Activated CD4-positive, alpha-beta T cell treated with anti-CD3 and anti-CD28 coated beads, Interleukin-2, amount 50 U/mL, for 48 hours (primary cell): ENCODE measurements around the gene MPI.
"Not testable (repeated sequence)": the region's sequence is repeated elsewhere in the genome, so short reads cannot be mapped to it uniquely, and the experiment has no call there.

Experiments used
- DNase-seq, 2 experiments: peaks; one replicate each; pipeline ENCODE4 v3.0.0-alpha.2; 2020

Gene MPI

GRCh38 chr15:74863239-74864056 lies 26.4 kb upstream of the MPI start:
- DNase-seq = peak in 1 of 2 experiments; percentile 27

- no peak for DNase-seq
These were observed 25.5 kb upstream of the MPI start for GRCh38 chr15:74864296-74864695.

- no peak for DNase-seq
These were observed 24.5 kb upstream of the MPI start for GRCh38 chr15:74865316-74865715.

GRCh38 chr15:74866090-74866489 lies 23.8 kb upstream of the MPI start:
- DNase-seq = no peak

- no peak for DNase-seq
These were observed 22.3 kb upstream of the MPI start for GRCh38 chr15:74867466-74868038.

GRCh38 chr15:74868059-74868458 lies 21.8 kb upstream of the MPI start:
- peak in 1 of 2 experiments; percentile 27 for DNase-seq

GRCh38 chr15:74869372-74869725 lies 20.5 kb upstream of the MPI start:
- DNase-seq = no peak

- peak; percentile 43 to 61 for DNase-seq
These were observed 20.0 kb upstream of the MPI start for GRCh38 chr15:74869726-74870407.

GRCh38 chr15:74870436-74871215 lies 19.2 kb upstream of the MPI start:
- no peak for DNase-seq

- no peak for DNase-seq
These were observed 17.2 kb upstream of the MPI start for GRCh38 chr15:74872702-74873035.

GRCh38 chr15:74873036-74873755 lies 16.6 kb upstream of the MPI start, which contains the start of gene SCAMP2:
Gene SCAMP2 (minus strand): TSS chr15:74873365. CDS start chr15:74873255, 110 bp downstream.
- DNase-seq = peak; percentile 90 to 92

GRCh38 chr15:74873756-74874424 lies 16.0 kb upstream of the MPI start:
- DNase-seq = peak in 1 of 2 experiments; percentile 44

- DNase-seq = no peak
These were observed 11.6 kb upstream of the MPI start for GRCh38 chr15:74878273-74878672.

GRCh38 chr15:74882528-74882927 lies 7.3 kb upstream of the MPI start:
- no peak for DNase-seq

GRCh38 chr15:74884428-74885223 lies 5.2 kb upstream of the MPI start:
- no peak for DNase-seq

- no peak for DNase-seq
These were observed 4.4 kb upstream of the MPI start for GRCh38 chr15:74885461-74885860.

- not testable (repeated sequence) for DNase-seq
These were observed 2.2 kb upstream of the MPI start for GRCh38 chr15:74887537-74888193.

- no peak for DNase-seq
These were observed 1.1 kb upstream of the MPI start for GRCh38 chr15:74888716-74889115.

- DNase-seq = peak; percentile 36 to 37
These were observed 406 bp upstream of the MPI start for GRCh38 chr15:74889390-74889882.

- no peak for DNase-seq
These were observed 771 bp downstream of the MPI start for GRCh38 chr15:74890665-74890960.

GRCh38 chr15:74891469-74891868 lies 1.6 kb downstream of the MPI start:
- no peak for DNase-seq
